Activated CD4-positive, alpha-beta T cell treated with anti-CD3 and anti-CD28 coated beads for 48 hours (primary cell): ENCODE data around the gene FUBP1.
"Not testable (repeated sequence)": the region's sequence is repeated elsewhere in the genome, so short reads cannot be mapped to it uniquely, and the experiment has no call there.

Experiments used
- DNase-seq: peaks from one replicate; pipeline ENCODE4 v3.0.0-alpha.2; 2020

Gene FUBP1

GRCh38 chr1:77986810-77987209 is 7.9 kb upstream of the FUBP1 start:
- DNase-seq, result no peak

GRCh38 chr1:77984629-77985028 is 5.8 kb upstream of the FUBP1 start:
- no peak for DNase-seq

- DNase-seq, result no peak
Measured at GRCh38 chr1:77983997-77984355, 5.1 kb upstream of the FUBP1 start.

GRCh38 chr1:77983352-77983996 is 4.6 kb upstream of the FUBP1 start:
- DNase-seq, result not testable (repeated sequence)

GRCh38 chr1:77978293-77978968 is 441 bp downstream of the FUBP1 start:
- peak; percentile 86 for DNase-seq

- no peak for DNase-seq
Measured at GRCh38 chr1:77977989-77978292, 931 bp downstream of the FUBP1 start.

GRCh38 chr1:77976433-77977076 is 2.3 kb downstream of the FUBP1 start:
- DNase-seq, result no peak

GRCh38 chr1:77975907-77976306 is 3.0 kb downstream of the FUBP1 start:
- DNase-seq, result no peak

- no peak for DNase-seq
Measured at GRCh38 chr1:77975386-77975785, 3.5 kb downstream of the FUBP1 start.

GRCh38 chr1:77972080-77972479 is 6.8 kb downstream of the FUBP1 start:
- DNase-seq, result no peak

- no peak for DNase-seq
Measured at GRCh38 chr1:77970192-77970591, 8.7 kb downstream of the FUBP1 start.

GRCh38 chr1:77966291-77966690 is 12.6 kb downstream of the FUBP1 start:
- DNase-seq, result no peak

GRCh38 chr1:77961392-77961791 is 17.5 kb downstream of the FUBP1 start:
- no peak for DNase-seq

- no peak for DNase-seq
Measured at GRCh38 chr1:77958850-77959249, 20.0 kb downstream of the FUBP1 start.

- DNase-seq, result no peak
Measured at GRCh38 chr1:77958391-77958790, 20.5 kb downstream of the FUBP1 start.

GRCh38 chr1:77956464-77956863 is 22.4 kb downstream of the FUBP1 start:
- DNase-seq, result no peak

- DNase-seq, result no peak
Measured at GRCh38 chr1:77955709-77956108, 23.2 kb downstream of the FUBP1 start.

GRCh38 chr1:77954521-77954920 is 24.4 kb downstream of the FUBP1 start:
- DNase-seq, result no peak

- DNase-seq, result no peak
Measured at GRCh38 chr1:77953907-77954306, 25.0 kb downstream of the FUBP1 start.

GRCh38 chr1:77951328-77951727 is 27.5 kb downstream of the FUBP1 start:
- DNase-seq, result no peak

GRCh38 chr1:77950873-77951272 is 28.0 kb downstream of the FUBP1 start:
- DNase-seq, result no peak

- no peak for DNase-seq
Measured at GRCh38 chr1:77948841-77949424, 29.9 kb downstream of the FUBP1 start.

- no peak for DNase-seq
Measured at GRCh38 chr1:77945345-77945744, 33.5 kb downstream of the FUBP1 start.
